Measurements from ENCODE around the gene KCNQ2.
"Not testable (repeated sequence)": the region's sequence is repeated elsewhere in the genome, so short reads cannot be mapped to it uniquely, and the experiment has no call there.

KCNQ2 gene

DNA sequence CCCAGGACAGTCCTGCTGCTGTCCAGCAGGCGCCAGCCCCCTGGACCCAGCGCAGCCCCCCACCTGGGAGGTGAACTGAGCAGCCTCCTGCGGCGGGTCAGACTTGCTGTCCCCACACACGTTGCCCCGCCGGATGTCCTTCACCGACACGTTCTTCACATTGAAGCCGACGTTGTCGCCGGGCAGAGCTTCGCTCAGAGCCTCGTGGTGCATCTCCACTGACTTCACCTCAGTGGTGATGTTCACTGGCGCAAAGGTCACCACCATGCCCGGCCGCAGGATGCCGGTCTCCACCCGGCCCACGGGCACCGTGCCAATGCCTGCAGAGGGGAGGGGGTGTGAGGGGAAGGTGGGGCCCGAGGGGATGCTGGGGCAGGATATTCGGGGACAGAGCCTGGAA lies 18.0 kb upstream of the KCNQ2 start:
- DNase-seq = no peak

DNA sequence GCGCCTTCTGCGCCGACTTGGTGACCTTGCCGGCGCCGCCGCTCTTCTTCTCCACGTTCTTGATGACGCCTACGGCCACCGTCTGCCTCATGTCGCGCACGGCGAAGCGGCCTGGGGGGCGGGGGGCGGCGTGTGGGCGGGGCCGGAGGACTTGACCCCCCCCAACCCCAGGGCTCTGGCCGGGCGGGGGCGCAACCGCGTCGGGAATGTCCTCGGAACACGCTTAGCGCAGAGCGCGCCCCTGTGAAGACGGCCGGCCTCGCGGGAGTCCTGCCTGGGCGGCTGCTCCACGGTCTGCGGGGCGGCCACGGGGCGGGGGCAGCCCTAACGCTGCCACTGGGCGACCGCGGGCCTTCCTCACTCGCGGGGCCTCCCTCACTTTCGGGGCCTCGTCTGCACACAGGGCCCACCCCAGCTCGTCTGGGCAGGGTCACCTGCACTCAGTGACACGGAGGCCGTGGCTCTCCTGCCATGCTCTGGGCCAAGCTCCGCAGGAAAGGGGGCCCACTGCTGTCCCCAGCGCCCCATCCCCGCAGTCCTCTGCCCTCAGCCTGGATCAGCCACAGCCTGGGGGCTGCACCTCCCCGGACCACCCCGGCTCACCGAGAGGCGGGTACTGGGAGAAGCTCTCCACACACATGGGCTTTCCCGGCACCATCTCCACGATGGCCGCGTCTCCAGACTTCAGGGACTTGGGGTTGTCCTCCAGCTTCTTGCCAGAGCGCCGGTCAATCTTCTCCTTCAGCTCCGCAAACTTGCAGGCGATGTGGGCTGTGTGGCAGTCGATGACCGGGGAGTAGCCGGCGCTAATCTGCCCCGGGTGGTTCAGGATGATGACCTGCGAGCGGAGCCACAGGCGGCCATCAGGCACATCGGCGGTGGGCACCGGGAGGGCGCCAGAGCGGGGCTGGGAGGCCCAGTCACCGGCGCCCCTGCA lies 16.1 kb upstream of the KCNQ2 start:
- DNase-seq = no peak

DNA sequence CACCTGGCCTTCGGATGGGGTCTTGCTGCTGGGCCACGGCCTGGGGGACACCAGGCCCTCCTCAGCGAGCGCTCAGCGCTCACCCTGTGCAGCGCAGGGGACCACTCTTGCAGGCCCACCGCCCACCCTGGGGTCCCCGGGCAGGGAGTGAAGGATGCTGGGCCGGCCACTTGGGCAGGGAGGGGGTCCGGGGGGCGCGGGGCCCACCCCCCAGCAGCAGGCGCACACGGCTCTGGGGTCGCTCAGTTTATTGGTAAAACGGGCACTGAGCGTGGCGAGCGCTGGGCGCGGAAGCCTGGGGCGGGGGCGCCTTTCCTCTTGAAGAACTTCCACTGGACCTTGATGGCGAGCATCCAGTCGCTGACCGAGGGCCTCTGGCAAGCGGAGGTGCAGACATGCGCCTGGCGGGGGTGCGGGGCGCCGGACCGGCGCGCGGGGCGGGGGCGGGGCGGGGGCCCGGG lies 15.4 kb upstream of the KCNQ2 start:
- DNase-seq = no peak

DNA sequence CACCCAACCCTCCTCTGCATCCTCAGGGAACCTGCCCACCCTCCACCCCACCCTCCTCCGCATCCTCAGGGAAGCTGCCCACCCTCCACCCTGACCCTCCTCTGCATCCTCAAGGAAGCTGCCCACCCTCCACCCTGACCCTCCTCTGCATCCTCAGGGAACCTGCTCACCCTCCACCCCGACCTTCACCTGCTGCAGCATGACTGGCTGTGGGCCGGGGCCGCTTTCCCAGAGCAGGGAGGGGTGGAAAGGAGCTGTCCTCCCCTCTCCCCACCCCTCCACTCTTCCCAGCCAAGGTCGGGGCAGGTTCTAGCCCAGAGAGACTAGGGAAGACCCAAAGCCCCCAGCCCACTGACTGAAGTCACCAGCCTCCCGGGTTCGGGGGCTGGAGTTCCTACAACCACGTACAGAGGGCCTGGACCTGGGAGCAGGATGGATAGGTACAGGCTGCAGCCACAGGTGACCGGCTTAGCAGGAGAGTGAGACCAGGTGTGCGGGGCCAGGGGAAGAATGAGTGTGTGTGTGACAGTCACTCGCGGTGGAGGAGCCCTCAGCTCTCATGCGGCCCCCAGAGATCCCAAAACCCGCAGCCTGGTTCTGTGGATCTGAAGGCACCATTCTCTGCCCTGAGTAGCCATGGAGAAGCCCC lies 14.8 kb upstream of the KCNQ2 start:
- DNase-seq = no peak

DNA sequence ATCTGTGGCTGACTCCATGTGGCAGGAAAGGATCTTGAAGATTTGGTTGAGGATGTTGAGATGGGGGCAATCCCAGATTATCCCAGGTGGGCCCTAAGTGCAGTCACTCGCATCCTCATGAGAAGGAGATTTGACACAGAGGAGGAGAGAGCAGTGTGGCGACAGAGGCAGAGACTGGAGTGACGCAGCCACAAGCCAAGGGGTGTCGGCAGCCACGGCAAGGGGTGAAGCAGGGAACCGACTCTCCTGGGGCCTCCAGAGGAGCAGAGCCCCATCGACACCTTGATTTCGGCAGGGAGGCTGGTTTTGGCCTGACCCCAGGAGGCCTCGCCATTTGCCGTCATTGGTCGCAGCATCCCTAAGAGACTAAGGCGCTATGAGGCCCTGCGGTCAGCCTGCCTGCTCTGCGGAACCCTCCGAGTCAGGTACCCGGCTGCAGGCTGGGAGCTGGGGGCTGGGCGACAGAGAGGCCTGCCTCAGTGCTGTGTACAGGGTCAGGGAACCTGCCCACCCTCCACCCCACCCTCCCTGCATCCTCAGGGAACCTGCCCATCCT lies 13.9 kb upstream of the KCNQ2 start:
- no peak for DNase-seq

DNA sequence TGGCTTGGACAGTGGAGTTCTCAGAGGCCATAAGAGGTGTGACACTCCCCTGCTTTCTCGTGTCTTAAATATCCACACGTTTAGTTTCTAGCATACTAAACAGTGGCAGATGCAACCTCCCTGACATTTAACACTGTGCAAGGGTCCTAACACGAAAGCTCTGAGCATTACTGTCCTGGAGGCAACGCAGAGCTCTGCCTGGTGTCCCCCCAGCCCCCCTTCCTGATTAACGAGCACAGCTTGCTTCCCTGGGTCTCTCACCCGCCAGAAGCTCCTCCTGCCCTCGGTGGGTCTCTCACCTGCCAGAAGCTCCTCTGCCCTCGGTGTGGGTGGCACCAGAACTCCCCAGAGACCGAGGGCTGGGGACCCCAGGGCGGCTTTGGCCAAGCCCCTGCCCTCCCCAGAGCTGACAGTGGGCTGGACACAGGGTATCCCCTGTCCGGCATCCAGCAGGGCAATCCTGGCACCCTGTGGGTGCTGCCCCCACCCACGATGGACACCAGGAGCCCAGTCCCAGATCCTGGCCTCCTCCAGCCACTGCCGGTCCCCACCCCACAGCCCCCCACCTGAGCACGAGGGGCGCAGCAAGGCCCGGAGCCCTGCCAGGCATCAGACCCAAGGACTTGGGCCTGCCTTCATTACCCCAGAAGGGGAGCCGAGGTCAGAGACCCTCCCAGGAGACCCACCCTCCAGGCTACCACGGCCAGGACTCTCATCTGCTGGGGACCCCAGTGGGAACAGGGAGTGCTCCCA lies 12.4 kb upstream of the KCNQ2 start:
- DNase-seq = no peak

DNA sequence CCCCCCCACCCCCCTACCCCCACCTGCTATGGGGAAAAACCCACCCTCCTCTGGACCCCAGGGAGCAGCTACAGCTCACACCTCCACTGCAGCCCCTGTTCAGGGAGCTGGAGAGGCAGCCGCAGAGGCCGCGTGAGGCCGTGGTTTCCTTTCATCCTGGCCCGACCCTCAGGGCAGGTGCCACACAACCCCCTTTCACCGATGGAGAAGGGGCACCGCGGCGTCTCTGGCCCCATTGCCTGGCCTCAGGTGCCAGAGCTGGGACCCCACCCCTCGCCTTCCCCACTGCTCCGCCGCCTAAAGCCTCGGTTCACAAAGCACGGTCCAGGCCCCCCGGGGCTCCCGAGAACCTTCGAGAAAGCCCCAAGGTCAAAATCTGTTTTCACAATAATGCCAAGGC lies 11.8 kb upstream of the KCNQ2 start:
- DNase-seq = no peak

DNA sequence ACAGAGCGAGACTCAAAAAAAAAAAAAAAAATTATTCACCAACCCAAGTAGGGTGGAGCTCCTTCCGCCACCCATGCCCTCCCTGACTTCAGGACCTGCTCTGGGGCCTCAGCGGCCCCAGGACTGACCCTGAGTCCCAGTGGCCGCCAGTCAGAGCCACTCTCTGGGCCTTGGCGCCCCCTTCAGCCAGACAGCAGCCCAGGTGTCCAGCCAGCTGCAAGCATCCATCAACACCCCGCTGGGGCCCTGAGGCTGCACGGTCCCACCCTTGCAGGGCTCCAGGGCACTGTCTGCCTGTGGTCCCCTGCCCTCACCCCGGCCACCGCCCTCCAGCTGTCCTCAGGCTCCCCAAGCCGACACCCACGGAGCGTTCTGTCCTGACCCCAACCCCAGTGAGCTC lies 11.4 kb upstream of the KCNQ2 start:
- no peak for DNase-seq

DNA sequence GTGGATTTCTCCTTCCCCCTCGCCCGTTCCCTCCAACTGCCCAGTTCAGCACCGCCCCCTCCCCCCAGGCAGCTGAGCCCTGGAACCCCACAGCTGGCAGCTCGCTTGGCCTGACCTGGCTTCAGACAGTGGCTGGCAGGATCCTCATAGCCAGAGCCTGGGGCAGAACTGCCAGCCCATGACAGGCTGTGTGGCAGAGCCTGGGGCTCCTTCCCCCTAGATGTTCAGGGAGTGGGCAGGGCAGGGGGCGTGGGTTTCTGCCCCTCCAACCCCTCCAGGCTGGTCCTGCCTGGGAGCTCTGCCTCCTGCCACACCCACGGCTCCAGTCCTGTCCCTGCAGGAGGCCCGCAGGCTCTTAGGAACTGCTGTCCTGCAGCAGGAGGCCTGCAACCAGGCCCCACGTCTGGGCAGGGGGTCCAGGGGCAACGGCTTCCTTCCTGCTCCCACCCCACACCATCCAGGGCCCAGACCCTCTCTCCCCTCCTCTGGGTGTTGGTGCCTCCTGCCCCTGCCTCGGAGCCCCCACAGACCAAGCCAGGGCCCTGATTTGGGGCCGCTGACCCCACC lies 9.6 kb upstream of the KCNQ2 start:
- no peak for DNase-seq

DNA sequence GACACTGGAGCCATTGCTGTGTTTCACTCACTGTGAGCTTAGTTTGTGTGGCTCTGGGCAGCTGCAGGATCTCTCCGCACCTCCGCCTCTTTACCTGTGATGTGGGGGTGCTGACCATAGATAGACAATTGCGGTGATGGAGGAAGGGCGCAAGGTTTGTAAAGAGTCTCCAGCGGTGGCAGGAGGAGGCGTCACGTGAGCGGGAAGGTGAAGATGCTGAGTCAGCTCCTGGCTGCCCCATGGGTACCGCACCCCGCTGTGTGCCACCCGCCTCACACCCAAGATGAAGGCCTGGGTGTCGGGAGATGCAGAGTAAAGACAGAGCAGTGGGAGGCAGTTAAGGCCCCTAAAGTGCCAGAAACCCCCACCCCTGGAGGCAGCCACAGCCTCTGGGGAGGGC lies 9.0 kb upstream of the KCNQ2 start:
- no peak for DNase-seq

DNA sequence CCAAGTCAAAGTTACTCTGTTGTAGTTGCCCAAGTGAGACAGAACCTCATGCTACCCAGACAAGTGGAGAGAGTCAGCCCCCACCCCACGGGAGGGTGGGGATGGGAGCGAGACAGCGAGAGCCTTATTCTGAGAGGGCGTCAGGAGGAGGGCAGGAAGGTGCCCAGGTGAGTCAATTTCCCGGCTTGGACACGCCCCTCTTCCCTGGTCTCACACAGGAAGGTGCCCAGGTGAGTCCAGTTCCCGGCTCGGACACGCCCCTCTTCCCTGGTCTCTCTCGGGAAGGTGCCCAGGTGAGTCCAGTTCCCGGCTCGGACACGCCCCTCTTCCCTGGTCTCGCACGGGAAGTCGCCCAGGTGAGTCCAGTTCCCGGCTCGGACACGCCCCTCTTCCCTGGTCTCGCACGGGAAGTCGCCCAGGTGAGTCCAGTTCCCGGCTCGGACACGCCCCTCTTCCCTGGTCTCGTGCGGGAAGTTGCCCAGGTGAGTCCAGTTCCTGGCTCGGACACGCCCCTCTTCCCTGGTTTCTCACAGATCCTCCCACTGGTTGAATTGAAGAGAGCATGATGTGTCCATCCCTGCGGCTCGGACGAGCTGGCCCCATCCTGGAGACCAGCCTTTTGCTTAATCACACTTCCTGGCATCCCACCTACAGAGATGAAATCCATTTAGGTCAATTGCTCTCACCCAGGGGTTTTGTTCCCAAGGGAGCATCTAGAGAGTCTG lies 7.4 kb upstream of the KCNQ2 start:
- DNase-seq = not testable (repeated sequence)

DNA sequence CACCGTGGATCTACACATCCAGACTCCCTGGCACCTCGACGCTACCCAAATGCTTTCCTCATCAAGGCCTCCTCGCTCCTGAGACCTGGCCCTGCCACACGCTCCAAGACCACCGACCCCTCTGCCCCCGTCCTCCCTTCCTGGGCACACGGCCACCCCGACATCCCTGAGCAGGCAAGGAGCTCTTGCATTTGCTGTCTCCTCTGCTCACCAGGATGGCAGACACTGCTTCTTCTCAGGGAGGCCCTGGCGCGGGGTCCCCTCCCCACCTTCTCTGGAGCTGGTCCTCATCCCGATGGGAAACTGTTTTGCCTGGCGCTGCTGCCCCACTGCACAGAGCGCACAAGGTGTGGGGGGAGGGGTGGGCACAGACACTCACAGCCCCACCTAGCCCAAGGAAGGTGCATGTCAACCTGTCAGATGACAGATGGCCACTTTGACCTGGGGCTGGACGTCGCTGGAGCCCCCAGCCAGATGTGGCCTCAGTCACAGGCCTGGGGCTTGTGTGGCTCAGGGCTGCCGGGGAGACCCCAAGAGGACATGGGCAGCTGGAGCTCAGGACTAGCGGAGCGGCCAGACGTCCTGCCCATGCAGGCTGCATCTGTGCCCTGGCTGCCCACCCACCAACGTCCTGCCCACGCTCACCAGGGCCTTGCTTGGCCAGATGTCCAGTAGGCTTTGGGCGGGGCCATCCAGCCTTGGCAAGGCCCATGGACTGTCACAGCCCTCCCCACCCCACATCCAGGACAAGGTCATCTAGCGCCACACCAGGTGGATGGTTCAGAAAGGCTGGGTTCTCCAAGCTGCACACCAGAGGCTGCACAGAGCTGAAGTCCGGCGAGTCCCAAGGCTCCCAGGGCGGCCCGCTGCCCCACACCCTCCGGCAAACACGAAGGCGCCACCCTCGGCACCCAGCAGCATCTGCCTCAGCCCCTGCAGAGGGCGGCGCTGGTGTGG lies 6.2 kb upstream of the KCNQ2 start:
- no peak for DNase-seq

DNA sequence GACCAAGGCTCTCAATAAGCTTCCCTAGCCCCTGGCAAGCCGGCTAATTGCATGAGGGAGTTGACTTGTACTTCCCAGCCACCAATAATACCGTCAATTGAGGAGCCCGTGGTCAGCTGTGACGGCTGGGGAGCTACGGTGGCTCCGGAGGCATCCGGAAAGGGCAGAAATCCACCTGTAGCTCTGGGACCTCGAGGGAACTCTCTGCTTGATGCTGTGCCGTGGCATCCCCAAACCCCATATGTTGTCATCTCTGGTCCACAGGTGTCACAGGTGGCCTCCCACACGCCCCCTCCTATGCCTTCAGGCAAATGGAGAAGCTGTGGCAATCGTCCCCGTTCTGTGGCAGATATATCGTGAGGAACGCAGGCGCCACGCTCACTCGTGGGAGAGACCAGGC lies 5.5 kb upstream of the KCNQ2 start:
- DNase-seq = no peak

DNA sequence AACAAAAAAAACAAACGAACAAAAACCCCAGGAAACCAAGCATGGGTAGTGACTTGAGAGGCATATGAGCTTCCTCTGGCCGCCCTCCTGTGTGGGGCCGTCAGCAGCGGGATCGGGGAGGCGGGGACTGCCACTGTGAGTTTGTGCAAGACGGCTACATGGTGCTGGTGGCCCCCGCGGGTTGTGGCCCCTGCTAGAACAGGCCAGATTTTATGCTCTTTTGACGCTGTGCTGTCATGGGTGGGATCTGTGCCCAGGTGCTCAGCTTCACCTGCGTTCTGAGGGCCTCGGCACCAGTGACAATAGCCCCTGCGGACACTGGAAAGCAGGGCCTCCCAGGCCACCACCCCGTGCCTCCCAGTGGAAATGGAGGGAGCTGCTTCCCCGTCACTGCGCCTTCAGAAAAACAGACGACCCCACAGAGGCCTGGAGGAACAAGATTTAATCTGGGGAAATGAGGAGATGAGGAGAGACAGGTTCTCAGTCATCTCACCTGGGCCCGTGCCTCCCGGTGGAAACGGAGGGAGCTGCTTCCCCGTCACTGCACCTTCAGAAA lies 4.7 kb upstream of the KCNQ2 start:
- DNase-seq = no peak

DNA sequence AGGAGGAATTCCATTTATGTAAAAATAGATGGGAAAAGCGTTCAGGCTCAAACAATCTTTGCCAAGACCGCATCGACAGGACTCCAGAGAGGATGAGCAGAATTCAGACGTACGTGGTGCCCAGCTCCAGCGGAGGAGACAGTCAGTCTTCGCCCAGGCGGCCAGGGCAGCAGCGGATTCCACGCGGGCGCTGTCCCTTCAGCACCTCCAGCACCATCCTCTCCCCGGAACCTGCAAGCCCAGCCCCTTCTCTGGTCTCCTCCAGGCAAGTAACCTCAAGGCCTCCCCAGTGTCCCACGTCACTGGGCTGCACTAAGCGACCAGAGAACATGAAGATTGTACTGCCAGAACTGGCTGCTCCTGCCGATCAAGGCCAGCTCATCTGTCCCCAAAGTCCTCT lies 2.8 kb upstream of the KCNQ2 start:
- DNase-seq = no peak

DNA sequence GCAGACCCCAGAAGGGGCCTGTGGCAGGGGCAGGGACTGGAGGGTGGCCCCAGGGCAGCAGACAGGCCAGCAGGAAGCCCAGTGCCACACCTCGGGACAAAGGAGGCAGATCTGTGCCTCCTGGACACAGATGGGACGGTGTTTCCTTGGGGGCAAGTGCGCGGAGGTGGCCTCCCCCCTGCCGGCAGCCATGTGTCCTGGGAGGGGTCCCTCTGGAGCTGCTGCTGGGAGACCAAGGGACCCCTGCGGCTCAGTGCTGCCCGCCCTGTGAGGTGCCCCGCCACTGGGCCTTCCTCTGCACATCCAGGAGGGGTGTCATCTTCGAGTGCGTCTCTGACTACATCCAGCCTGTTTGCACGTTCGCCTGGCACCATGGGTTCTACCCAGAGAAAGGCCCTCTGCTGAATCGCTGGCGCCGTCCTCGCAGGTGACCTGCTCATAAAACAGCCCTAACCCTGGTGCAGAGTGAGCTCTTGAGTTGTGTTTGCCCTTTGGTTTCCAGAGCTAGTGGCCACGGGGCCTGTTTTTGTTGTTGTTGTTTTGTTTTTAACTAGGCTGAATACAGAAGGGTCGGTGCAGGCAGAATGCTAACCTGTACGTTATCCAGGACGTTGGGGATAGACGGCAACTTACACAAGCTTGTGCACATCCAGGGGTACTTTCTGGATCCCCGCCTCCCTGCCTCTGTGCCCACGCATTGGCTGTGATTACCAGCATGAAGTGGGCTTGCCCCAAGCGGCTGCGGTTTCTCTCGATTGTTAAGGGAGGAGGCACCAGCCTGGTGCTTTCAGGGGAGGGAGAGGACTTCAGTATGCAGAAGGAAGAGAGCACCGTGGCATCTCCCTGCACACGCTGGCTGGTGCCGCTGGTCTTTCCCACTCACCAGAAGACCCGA lies 1.3 kb upstream of the KCNQ2 start:
- no peak for DNase-seq

DNA sequence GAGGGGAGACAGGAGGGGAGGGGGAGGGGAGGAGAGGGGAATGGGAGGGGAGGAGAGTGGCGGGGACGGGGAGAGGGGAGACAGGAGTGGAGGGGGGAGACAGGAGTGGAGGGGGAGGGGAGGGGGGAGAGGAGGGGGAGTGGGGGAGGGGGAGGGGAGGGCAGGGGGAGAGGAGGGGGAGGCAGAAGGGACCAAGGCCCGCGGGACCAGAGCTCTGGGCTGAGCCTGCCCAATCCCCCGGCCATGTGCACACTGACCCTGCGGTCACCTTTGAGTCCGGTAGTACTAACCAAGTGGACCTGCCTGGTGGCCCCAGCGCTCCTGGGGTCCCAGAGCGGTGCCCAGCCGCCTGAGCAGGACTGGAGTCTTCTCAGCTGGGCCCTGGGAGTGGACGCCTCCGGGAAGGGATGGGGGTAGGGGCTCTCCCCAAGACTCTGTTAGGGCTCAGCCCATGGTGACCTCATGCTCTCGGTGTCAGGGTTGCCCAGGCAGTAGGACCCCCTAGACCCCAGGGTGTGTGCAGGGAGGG lies 471 bp upstream of the KCNQ2 start:
- DNase-seq = no peak

DNA sequence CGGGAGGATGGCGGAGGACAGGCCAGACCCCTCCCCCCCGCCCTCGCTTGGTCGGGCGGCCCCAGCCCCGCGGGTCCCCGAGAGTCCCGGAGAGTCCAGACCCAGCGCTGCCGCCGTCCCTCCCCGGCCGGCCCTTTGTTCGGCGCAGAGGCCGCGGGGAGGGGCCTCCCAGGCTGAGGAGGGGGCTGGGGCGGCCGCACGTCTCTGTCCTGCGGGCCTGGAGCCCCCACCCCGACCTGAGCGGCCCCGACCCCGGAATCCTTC lies 806 bp downstream of the KCNQ2 start:
- no peak for DNase-seq

DNA sequence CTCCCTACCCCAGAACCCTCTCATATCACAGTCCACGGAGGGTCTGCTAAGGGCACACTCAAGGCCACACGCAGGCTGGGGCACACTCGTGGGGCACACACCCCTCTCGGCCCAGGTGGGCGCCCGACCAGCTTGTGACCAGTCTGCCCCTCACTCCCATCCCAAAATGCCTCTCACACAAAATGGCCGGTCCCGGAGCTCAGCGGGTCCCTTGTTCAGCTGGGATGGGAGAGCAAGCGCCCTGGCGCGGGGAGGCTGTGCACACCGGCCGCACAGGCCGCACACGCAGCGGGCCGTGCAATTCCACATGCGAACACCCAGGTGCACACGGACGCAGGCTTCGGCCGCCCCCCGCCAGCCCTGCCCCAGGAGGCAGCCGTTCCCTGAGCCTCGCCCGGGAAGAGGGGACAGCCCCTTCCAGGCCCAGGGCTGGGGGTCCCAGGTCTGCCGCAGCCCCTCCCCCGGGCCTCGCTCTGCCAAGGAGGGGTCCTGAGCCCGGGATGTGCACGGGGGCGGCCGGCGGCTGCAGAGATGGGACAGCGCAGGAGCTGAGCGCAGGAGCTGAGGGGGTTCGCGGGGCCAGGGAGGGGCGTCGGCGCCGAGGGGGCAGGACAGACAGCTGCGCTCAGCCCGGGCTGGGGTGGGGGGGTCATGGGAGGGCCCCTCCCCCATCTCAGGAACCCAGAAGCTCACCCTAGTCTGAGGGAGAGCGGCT lies 1.3 kb downstream of the KCNQ2 start:
- no peak for DNase-seq
